Globus pallidus (tissue), 1 donor: Measurements from ENCODE around the gene GCNA.

Experiments used
- DNase-seq: peaks from one replicate; pipeline ENCODE4 v3.0.0-alpha.2; 2015; ENCODE audit warnings: low spot score

GCNA gene, protein sequence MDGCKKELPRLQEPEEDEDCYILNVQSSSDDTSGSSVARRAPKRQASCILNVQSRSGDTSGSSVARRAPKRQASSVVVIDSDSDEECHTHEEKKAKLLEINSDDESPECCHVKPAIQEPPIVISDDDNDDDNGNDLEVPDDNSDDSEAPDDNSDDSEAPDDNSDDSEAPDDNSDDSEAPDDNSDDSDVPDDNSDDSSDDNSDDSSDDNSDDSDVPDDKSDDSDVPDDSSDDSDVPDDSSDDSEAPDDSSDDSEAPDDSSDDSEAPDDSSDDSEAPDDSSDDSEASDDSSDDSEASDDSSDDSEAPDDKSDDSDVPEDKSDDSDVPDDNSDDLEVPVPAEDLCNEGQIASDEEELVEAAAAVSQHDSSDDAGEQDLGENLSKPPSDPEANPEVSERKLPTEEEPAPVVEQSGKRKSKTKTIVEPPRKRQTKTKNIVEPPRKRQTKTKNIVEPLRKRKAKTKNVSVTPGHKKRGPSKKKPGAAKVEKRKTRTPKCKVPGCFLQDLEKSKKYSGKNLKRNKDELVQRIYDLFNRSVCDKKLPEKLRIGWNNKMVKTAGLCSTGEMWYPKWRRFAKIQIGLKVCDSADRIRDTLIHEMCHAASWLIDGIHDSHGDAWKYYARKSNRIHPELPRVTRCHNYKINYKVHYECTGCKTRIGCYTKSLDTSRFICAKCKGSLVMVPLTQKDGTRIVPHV

DNA sequence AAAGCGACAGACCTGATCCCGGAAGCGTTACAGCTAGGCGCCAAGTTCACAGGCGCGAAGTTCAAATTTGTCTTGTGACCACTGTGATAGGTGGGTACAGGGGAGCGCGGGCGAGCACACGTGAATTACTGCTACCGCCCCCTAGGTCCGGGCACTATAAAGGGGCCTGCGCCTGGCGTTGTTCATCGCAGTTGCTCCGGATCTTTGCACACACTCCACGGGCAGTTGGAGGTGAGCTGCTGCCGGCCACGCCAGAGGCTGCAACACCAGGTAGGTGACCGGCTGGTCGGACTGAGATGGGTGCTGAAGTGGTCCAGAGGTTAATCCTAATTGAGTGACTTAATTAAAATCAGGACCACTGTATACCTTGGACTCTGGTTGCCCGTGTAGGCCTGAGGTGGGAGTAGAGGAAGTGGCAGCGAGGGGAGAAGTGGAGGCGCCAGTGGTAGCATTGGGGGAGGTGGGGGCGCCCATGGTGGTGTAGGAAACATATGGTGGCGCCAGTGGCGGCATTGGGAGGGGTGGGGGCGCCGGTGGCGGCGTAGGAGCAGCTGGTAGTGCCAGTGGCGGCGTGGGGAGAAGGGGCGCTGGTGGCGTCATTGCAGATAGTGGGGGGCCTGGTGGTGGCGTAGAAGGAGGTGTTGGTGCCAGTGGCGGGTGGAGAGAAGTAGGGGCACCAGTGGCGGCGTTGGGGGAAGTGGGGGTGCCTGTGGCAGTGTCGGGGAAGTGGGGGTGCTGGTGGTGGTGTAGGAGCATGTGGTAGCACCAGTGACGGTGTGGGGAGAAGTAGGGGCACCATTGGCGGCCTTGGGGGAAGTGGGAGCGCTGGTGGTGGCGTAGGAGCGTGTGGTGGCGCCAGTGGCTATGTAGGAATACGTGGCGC, at the start of gene GCNA:
GCNA (plus strand) TSS at position 185 of the 883 bp plus-strand sequence. CDS start 2,385 bp downstream, outside the sequence.
- DNase-seq, result no peak

DNA sequence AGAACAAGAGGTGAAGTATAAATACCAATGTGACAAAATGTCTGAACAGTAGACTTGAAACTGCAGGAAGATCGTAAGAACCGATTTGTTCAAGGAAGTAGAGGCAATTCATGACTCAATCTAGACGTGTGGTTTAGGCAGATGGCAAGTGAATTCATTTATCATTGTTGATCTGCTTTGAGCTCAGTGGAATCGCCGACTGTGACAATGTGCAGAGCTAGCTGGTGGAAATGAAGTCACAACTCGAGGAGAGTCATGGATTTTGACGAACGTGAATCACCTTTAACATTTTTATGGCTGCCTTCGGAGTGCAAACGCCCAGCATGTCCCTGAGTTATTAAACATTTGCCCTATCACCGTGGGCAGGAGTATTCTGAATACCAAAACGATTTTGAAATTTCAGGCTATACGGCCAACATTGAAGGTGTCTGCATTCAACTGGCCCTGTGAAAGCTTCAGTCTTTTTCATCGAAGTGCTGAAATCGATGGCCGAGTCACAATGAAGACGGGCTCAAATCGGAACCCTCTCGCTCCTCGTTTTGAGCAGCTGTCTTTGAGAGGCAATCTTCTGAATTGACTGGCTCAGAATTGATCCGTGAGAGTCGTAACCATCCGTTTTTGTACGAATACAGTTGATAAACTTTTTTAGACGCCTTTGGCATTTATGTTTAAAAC, 46.0 kb upstream of the GCNA start:
- DNase-seq, result peak; percentile 20

DNA sequence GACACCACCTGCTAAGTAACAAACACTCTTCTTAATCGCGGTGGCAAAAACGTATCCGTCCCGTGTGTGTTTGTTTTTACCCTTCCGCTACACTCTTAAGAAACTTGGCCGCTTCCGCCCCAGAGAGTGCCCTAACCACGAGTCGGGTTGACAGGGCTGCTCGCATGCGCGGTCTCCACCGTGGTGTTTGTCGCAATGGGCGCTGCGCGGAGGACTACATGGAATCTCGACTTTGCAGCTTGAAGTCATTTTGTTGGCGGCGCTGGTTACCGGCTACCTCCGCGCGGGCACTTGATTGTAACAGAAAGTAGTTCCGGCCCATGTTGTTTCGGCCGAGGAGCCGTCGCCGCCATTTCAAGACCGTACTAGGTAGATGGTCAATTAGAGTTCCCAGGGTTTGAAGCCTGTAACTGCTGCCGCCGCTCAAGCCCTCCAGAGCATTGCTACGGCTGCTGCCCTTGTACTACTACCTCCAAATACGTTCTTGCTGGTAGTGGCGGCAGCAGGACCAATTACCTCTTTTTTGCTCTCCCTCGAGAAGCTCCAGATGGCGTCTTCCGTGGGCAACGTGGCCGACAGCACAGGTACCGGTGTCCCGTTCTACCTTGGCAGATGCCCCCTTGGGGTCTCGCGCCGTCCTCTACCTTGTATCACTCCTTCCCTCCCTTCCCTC, 45.3 kb upstream of the GCNA start, which contains the start of gene OGT:
OGT (plus strand) TSS at position 352 of the 673 bp plus-strand sequence; CDS start at position 548, 196 bp downstream.
- peak; percentile 91 for DNase-seq

DNA sequence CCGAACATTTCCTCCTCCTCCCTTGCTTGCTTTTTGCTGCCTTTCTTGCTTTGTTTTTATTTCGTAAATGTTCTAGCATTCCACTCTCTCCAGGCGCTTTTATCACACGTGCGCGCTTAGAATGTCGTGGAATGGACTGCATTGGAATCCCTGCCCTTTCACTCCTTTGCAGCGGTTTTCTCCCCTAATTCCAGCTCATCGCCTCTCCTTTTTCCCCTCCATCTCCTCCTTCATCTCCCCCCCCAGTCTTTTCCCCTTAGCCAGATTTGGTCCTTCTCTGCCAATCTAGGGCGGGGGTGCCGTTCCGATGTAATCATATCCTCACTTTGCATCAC, 44.8 kb upstream of the GCNA start:
- peak; percentile 23 for DNase-seq

DNA sequence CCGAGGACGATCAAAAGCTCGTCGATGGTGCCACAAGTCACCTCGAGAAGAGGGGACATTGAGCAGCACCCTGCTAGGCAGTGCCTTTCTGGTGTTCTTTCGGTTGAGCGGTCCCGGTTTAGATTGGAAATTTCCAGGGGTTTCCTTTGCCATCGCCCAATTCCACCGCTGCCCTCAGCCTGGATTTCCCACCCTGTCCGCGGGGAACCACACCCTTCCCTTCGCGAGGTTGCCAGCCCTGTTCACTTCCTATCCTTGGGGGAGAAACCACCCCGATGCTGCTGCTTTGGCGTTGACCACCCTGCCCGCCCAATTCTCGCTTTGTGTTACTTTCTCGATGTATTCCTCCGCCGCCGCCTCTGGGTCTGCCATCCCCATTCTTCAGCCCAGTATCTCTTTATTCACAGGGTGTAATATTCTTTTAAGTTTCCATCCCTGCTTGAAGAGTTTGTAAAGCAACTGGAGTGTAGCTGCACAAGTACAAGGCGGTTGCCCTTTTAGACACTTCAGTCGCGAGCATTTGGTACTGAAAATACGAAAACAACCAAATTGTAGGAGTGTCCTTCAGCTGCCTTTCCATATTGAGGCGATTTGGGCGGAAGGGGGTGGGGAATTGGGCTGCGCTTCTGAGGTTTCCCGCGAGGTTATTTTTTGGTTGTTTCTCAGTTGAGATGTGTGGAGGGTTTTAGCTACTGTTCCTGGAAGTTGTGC, 44.2 kb upstream of the GCNA start:
- DNase-seq, result peak; percentile 46

DNA sequence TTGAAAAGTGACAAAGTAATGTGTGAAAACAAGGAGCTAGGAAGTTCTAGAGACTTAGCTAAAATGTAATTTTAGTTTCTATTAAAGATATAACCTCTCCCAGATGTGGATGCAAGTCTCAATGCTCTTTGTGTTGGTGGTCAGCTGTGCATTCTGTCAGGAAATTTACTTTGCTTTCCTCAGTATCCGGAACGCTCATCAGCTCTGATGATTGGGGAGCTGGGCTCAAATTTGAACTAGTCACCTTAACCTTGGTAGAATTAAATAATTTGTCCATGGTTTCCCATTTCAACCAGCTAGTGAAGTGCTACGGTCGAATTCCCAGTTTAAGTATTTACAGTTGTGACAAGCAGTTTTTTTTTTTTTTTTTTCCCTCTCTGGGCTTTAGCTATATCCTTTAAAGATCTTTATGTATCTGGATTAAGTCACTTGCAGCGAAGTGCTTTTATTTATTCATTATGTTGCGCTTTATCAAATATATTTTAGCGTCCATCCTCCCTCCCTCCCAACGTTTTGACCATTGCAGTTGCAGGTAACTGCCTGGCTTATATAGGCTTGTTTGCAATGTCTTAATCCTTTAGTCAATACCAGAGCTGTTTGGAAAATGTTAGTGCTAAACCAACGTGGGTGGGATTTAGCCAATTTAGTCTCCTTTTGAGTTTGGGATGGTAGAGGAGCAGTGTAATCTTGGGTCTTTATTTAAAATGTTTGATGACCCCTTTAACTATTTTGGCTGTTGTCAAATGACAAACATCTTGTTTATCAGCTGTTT, 43.3 kb upstream of the GCNA start:
- DNase-seq, result no peak

DNA sequence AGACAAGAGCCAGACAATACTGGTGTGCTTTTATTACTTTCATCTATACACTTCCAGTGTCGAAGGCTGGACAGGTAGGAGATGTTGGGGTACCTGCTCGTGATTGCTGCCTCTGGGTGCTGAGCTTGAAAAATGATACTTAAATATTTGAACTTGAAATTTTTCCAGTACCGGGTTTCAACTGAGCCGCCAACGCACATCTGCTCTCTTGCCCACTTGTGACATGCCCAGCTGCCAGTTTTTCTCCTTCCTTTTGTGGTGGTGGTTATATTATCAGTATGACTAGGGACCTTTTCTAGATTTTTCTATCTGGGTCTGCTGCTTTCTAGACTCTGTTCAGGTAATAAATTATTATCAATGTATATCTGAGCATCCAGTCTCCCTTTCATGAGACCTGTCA, 42.0 kb upstream of the GCNA start:
- DNase-seq, result no peak

DNA sequence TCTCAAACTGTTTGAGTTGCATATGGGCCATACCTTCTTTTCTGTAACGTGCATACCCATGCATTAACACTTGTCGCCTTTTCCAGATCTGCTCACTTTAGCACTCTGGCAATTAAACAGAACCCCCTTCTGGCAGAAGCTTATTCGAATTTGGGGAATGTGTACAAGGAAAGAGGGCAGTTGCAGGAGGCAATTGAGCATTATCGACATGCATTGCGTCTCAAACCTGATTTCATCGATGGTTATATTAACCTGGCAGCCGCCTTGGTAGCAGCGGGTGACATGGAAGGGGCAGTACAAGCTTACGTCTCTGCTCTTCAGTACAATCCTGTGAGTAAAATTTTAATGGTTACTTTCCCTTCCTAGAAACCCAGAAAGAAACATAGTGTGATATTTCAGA, 40.5 kb upstream of the GCNA start:
- DNase-seq, result no peak

DNA sequence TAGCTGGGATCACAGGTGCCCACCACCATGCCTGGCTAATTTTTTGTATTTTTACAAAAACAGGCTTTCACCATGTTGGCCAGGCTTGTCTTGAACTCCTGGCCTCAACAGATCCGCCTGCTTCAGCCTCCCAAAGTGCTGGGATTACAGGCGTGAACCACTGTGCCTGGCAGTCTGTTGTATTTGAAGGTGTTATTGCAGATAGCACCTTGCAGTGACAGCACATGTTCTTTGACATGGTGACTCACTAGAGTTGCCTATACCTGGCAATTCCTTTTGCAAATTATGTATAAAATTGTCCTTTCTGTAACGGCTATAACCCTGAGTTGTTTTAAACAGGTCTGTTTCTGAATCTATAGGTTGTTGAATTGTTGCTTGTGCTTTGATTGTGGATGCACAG, 37.4 kb upstream of the GCNA start:
- no peak for DNase-seq

DNA sequence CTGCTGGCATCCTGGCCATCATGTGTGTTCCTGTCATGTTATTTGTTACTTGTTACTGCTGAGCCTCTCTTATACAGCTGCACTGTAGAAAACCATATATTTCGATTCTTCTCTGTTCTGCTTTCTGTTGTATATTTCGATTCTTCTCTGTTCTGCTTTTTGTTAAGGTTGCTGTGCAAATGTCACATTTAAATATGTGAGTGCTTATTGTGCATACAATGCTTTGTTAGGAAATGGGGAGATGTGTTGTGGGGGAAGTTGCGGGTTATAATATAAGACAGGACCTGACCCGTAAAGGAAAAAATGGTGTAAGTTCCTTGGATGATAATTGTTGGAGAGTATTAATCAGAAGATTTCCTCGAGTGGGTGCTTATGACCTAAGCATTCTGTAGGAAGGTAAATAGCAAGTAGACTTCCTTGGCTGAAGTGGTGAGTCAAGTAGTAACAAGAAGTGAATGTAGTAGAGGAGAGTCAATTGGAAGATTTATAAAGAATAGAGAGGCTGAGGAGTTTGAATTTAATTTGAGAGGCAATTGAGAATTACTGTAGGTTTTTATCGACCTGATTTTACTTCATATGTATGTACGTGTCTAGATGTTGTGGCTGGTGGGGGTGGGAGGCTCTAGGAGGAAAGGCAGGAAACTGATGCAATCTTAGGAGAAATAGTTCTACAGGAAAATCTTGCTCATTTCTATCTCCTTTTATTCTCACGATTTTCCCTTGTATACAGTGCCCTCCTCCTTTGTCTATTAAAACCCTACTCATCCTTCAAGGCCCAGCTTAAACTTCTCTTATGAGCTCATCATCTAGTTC, 36.8 kb upstream of the GCNA start:
- no peak for DNase-seq

DNA sequence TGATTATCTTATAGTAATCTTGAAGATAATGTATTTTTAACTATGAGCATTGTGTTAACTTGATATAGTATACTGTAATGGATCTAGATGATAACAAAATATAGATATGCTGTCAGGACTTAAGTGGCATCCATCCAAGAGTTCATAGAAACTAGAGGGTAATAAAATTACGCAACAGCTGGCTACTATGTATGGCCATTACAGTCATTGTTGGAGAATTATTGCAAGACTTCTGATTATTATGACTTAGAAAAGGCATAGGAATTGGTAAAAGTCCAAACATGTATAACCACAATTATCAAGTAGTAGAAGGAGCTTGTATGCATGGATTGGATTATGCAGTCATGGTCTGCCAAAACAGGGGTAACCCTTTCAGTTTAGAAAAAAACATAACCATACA, 35.8 kb upstream of the GCNA start:
- no peak for DNase-seq

DNA sequence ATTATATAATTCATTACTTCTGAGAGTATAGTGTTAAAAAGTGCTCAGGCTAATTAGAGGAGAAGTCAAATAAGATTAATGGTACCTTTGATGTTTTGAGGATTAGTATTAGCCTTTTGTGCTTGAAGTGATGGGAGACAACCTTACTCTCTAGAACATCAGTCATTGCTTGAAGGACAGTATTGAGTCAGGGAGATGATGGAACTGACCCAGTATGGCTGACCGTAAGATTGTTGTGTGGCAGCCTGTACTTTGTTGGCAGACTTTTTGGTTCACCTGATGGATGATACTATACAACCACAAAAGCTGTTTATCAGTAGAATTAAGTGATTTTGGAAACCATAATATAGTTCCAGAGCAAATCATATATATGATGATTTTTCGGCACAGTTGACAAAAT, 35.4 kb upstream of the GCNA start:
- DNase-seq, result no peak

DNA sequence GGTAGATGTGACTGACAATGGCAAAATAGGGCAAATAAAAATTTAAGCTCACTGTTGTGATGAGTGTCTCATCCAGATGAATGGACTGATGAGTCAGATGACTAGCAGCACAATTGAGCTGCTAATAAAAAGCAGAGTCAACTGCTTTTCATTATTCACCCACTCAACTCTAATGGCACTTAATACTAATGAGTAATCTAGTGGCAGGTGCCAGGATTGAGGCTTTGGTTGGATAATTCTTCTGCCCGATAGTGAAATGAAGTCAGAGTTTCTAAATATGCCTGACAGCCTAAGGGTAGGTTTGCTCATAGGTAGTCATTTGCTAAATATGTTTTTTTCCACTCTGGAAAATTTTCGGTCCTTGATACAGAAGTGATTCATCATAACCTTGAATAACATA, 34.9 kb upstream of the GCNA start:
- no peak for DNase-seq

DNA sequence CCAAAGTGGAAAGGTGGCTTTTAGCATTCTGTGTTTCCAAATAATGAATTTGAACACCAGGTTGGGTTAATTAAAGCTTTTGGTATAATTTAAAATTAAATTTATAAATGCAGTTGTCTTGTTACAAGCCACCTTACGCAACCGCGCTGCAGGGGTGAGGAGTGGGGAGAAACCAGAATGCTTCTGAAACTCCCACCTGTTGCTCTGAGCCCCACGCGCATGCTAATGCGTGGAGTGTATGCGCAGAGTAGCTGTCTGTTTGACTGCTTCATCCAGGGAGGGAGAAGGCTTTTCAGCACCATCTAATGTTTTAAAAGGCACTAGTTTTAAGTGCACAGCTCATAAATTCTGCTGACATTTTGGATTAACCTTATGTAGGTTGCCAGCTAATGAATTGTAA, 32.9 kb upstream of the GCNA start:
- no peak for DNase-seq

DNA sequence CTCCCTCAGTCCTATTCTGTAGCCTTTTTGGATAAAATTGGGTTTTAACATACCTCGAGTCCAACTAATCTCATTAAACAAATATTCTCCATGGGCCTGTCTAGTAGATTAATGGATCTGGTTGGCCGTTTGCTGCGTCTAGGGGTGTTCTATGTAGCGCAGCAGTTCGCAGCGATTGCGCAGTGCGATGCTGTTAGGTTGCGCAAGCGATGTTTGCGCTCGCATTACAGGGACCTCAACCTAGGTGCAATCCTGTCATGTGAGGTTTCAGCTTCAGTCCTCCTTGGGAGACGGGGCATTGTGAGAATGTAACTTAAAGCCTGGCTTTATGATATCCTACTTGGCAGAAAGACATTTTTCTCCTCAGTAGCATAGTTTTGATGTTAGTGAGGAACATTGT, 31.4 kb upstream of the GCNA start:
- DNase-seq, result no peak

DNA sequence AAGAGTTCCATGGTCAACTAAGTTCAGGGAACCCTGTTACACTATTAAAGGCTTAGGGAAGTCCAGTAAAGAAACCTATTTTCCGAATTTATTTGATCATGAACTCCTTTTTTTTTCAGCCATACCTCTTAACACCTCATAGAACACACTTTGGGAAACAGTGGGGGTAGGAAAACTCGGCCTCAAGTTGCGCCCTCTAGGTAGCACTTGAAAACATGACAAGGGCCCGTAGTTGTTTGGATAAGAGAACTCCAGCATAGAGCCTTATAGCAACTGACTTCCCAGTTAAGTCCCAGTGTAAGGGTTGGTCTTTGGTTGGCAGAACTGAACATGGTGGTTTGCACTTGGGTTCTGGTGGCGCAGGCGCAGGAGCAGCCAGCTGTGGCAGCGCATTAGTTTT, 30.9 kb upstream of the GCNA start:
- no peak for DNase-seq

DNA sequence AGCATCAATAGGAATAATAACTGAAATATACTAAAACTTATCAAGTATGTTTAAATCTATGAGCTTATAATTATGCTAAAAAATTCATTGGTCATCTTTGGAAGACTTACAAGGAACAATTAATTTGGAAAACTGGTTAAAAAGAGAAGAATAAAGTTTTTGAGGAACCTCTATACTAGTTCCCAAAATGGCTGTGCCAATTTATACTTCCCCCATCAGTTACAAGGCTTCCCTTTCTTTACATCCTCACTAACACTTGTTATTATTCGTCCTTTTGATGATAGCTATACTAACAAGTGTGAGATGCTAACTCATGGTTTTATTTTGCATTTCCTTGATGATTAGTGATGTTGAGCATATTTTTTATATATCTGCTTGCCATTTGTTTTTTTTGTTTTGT, 28.3 kb upstream of the GCNA start:
- DNase-seq, result no peak

DNA sequence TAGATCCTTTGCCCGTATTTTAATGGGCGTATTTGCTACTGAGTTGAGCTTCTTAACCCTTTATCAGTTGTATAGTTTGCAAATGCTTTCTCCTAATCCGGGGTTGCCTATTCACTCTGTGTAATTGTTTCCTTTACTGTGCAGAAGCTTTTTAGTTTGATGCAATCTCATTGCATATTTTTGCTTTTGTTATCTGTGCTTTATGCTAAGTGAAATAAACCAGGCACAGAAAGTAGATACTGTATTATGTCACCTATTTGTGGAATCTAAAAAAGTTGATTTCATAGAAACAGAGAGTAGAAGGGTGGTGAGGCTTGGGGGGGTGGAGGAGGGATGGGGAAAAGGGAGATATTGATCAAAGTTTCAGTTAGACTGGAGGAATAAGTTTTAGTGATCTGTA, 27.7 kb upstream of the GCNA start:
- DNase-seq, result no peak

DNA sequence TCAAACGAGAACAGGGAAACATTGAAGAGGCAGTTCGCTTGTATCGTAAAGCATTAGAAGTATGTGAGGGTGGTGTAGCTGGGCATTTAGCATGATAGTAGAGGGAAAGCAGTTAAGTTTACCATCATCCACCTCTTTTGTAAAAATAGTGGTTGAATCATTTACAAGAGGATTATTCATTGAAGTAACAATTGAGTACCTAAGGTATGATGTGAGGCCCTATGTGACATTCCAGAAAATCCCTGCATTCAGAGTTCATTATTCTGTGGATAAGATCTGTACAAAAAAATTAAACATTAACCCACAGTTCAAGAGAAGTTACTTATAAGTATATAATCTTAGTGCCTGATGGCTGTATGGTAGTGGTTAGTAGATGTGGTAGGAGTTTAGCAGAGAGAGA, 22.2 kb upstream of the GCNA start:
- no peak for DNase-seq
